Activated T-helper 2 cell treated with anti-CD3 and anti-CD28 coated beads, Interferon-gamma antibody, Interleukin-2, Interleukin-4, amounts not matched to agents 10 μg/mL and 5 μg/mL and 100 μg/mL, durations not matched to agents 14 hours and 24 hours and 36 hours (primary cell): ENCODE measurements around the gene CBFA2T2. TPM values are rescaled to one million over a fixed set of nuclear protein-coding genes. Genes with fewer than 3 reads are reported as not detected.
"Not testable (repeated sequence)": the region's sequence is repeated elsewhere in the genome, so short reads cannot be mapped to it uniquely, and the experiment has no call there.

Experiments used
- DNase-seq: peaks from one replicate; pipeline ENCODE4 v3.0.0; 2021; ENCODE audit warnings: low spot score
- H3K27ac Mint-ChIP-seq: one replicate; pipeline ENCODE4 v1.8.0; 2021; ENCODE audit warnings: mixed read lengths
- H3K27me3 Mint-ChIP-seq: one replicate; pipeline ENCODE4 v1.8.0; 2021; ENCODE audit warnings: low read depth, mixed read lengths
- H3K36me3 Mint-ChIP-seq: one replicate; pipeline ENCODE4 v1.8.0; 2021; ENCODE audit warnings: low read depth, mixed read lengths
- H3K4me1 Mint-ChIP-seq: one replicate; pipeline ENCODE4 v1.8.0; 2021; ENCODE audit warnings: low read depth, mixed read lengths
- H3K4me3 Mint-ChIP-seq: one replicate; pipeline ENCODE4 v1.8.0; 2021; ENCODE audit warnings: low read depth, mild to moderate bottlenecking, moderate library complexity, mixed read lengths
- H3K9me3 Mint-ChIP-seq: one replicate; pipeline ENCODE4 v1.8.0; 2021; ENCODE audit warnings: mixed read lengths
- intact Hi-C: fragments of 100-400 bp; cut with micrococcal nuclease; formaldehyde crosslinking; loops from one replicate; pipeline ENCODE4 v1.15.1; 2023
- total RNA-seq: library from RNA; stranded (reverse); gene quantifications from 2 replicates; pipeline ENCODE4 v1.2.3, GENCODE V29; 2022

Gene CBFA2T2
- total RNA-seq, 1 donor from 2014 or later = 14.4 TPM

DNA sequence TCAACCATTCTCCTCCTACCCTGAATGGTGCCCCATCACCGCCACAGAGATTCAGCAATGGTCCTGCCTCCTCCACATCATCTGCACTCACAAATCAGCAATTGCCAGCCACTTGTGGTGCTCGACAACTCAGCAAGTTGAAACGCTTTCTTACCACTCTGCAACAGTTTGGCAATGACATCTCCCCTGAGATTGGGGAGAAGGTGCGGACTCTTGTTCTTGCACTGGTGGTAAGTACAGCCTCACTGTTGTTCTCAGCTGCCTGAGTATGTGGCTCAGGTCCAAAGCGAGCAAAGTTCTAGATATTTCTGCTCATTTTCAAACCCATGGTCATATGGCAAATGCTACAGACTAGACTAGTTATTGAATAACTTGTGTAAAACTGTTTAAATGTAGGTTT lies 121.2 kb downstream of the CBFA2T2 start:
- intact Hi-C loops = no loop called here
- H3K36me3 Mint-ChIP-seq = peaks cover 28% of the 10 kb centered on the region
- no peaks in the 10 kb centered on the region for H3K9me3 Mint-ChIP-seq
- H3K4me1 Mint-ChIP-seq = peaks cover 5% of the 10 kb centered on the region
- H3K27ac Mint-ChIP-seq = no peak overlapping the region
- no peak overlapping the region for H3K4me3 Mint-ChIP-seq
- no peak for DNase-seq
- H3K27me3 Mint-ChIP-seq = no peaks in the 10 kb centered on the region

DNA sequence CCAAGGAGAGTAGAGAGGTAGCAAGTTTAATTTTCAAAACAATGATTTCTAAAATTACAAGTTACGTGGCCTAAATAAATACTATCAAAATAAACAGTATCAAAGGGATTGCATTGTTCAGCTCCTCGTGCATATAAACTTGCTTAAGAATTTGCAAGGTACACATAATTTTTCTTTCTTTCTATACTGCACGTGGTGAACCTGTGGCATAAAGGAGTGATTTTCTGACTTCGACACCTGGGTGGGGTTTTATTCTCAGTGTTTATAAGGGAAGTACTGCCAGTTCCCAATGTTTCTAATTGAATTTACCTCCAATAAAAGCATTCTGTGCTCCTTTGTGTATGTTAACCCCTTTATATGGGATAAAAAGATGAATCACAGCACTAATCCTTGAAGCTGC lies 122.1 kb downstream of the CBFA2T2 start:
- Mint-ChIP-seq H3K4me3 (no peak overlapping the region), H3K4me1 (peaks cover 5% of the 10 kb centered on the region), H3K36me3 (peaks cover 28% of the 10 kb centered on the region), H3K9me3 (no peaks in the 10 kb centered on the region), H3K27me3 (no peaks in the 10 kb centered on the region), H3K27ac (no peak overlapping the region)
- intact Hi-C loops = no loop called here
- no peak for DNase-seq

DNA sequence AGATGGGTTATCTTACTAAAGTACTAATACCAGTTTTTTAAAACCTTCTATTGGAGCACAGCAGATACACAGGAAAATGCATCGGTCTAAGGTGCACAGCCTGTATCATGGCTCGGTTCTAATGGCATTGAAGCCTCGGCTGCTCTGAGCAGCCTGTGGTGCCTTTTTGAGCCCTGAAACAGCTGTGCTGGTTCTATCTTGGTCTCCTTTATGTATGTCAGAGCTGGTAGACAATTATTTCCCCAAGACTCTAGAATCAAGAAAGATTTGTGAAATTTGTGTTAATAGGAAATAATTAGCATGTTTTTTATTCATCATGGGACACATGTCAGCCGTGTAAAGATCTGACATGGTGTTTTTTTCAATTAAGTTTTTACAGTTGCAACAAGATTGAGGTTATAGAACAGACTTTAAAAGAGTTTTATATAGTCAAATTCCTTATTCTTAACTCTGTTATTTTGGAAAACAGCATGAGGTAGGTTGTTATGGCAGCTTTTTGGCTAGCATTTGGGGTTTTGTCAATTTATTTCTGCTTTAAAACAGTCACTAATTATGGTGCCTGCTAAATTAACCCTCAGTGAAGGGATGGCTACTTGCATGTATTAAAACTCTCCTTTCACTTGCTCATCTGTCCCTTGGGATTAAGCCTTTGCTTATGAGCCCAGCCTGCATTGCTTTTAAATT lies 132.0 kb downstream of the CBFA2T2 start:
- Mint-ChIP-seq H3K27ac (no peak overlapping the region), H3K4me3 (no peak overlapping the region), H3K27me3 (no peaks in the 10 kb centered on the region), H3K36me3 (peaks cover 33% of the 10 kb centered on the region), H3K9me3 (no peaks in the 10 kb centered on the region), H3K4me1 (peaks cover 4% of the 10 kb centered on the region)
- intact Hi-C loops = no loop called here
- DNase-seq = no peak

DNA sequence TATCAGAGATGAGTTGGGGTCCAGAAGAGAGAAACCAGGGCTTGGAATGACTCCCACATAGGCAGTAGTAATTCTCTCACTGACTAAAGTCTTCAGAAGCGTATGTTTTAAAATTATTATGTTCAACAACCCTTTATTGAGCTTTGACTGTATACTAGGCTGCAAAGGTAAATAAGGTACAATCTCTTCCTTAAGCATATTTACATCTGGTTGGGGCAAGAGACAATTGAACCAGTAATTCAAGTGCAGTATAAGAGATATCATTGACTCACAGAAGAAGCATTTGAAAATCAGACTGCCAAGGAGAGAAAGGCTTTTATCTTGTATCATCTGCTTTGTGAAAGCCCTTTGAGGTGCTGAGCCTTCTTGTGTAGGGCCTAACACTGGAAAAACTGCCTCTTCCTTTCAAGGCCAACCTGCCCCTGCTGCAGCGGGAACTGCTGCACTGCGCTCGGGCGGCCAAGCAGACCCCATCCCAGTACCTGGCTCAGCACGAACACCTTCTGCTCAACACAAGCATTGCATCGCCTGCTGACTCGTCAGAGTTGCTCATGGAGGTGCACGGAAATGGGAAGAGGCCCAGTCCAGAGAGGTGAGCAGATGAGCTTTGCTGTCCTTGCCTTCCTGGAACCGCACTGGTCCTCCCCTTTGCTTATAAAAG lies 132.9 kb downstream of the CBFA2T2 start:
- DNase-seq = no peak
- Mint-ChIP-seq H3K27me3 (no peaks in the 10 kb centered on the region), H3K4me3 (no peak overlapping the region), H3K9me3 (no peaks in the 10 kb centered on the region), H3K36me3 (peaks cover 38% of the 10 kb centered on the region), H3K4me1 (peaks cover 4% of the 10 kb centered on the region), H3K27ac (no peak overlapping the region)
- intact Hi-C loops = no loop called here

DNA sequence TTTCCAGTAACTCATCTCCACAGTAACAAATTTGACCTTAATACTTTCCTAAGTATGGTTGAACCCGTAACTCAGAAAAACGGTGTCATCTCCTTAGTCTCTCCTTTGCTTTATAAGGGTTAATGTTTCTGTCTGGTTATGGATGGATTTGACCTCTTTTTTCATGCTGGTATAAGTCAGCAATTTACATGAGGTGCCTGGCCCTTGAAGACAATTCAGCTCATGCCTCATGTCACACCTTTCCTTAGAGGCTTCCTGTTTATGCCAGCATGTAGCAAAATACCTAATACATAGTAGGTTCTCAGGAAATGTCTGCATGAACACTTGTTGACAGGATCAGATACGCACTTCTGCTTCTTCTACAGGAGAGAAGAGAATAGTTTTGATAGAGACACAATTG lies 134.5 kb downstream of the CBFA2T2 start:
- peaks cover 51% of the 10 kb centered on the region for H3K36me3 Mint-ChIP-seq
- H3K27ac Mint-ChIP-seq = no peak overlapping the region
- DNase-seq = no peak
- no peaks in the 10 kb centered on the region for H3K9me3 Mint-ChIP-seq
- intact Hi-C loops = no loop called here
- H3K27me3 Mint-ChIP-seq = no peaks in the 10 kb centered on the region
- no peak overlapping the region for H3K4me3 Mint-ChIP-seq
- H3K4me1 Mint-ChIP-seq = peaks cover 4% of the 10 kb centered on the region

DNA sequence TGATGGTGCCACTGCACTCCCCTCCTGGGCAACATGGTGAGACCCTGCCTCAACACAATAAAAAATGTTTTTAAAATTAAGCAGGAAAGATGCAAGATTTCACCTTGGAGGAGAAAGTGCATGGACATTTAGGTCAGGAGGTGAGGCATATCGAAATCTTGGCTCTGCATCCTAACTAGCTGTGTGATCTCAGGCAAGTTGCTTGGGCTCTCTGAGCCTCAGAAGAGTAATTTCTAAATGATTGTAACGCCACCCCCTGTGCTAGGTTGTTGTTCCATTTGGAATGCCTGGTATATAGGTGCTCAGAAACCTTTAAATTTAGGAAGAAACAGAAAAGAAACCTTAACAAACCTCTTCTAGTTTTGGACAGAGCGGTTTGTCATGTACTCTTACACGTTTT lies 136.3 kb downstream of the CBFA2T2 start:
- intact Hi-C loops = no loop called here
- no peak for DNase-seq
- peaks cover 4% of the 10 kb centered on the region for H3K4me1 Mint-ChIP-seq
- peaks cover 66% of the 10 kb centered on the region for H3K36me3 Mint-ChIP-seq
- H3K9me3 Mint-ChIP-seq = no peaks in the 10 kb centered on the region
- no peaks in the 10 kb centered on the region for H3K27me3 Mint-ChIP-seq
- H3K27ac Mint-ChIP-seq = no peak overlapping the region
- H3K4me3 Mint-ChIP-seq = no peak overlapping the region

DNA sequence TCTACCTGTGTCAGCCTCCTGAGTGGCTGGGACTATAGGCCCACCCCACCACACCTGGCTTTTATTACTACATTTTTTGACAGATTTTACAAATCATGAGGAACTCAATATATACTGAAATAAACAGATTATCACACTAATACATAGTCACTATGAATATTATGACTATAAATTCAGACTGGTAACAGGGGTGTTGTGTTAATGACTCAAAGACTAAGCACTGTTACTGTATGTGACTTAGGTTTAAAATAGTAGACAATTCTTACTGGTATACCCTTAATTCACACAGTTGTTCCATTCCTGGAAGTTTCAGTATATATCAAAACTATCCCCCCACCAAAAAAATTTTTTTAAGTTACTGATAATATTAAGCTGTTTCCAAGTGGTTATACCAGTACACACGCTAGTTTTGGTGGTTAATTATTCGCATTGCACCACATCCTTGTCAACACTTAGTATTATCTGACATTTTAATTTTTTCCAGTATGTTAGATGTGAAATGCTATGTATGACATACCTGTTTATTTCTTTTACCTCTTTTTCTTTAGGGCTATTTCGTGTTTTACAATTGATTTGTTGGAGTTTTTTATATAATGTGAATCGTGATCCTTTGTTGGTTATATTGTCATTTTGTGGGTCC lies 137.8 kb downstream of the CBFA2T2 start:
- Mint-ChIP-seq H3K27ac (no peak overlapping the region), H3K4me3 (no peak overlapping the region), H3K27me3 (no peaks in the 10 kb centered on the region), H3K4me1 (peaks cover 4% of the 10 kb centered on the region), H3K9me3 (no peaks in the 10 kb centered on the region), H3K36me3 (peaks cover 64% of the 10 kb centered on the region)
- no peak for DNase-seq
- intact Hi-C loops = no loop called here

DNA sequence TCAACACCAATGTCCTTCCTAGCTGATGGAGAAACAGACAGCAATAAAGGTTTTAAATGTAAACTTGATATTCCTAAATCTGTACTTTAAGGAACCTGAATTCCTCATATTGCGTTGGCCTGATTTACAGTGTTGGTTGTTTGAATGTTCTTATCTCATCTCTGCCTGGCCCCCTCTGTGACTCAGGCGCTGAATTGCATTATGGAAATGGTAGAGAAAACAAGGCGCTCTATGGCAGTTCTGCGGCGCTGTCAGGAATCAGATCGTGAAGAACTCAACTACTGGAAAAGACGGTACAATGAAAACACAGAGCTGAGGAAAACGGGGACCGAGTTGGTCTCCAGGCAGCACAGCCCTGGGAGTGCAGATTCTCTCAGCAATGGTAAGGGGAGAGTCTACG lies 139.6 kb downstream of the CBFA2T2 start:
- no peaks in the 10 kb centered on the region for H3K9me3 Mint-ChIP-seq
- peaks cover 58% of the 10 kb centered on the region for H3K36me3 Mint-ChIP-seq
- no peak overlapping the region for H3K27ac Mint-ChIP-seq
- H3K4me1 Mint-ChIP-seq = peaks cover 5% of the 10 kb centered on the region
- DNase-seq = no peak
- intact Hi-C loops = no loop called here
- no peak overlapping the region for H3K4me3 Mint-ChIP-seq
- no peaks in the 10 kb centered on the region for H3K27me3 Mint-ChIP-seq

DNA sequence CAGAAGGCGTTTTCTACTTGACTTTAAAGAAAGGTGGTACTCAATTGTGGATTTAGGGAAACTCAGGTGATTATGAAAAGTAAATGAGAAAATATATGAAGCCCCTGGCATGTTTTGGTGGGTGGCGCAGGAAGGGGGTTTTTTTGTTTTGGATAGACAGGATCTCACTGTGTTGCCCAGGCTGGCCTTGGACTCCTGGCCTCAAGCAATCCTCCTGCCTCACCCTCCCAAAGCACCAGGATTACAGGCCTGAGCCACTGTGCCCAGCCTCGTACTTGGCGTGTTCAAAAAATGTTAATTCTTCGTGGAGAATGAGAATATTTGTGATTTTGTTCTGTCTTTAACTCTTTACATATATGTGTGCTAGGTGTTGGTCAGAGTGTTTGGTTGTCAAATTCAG lies 140.1 kb downstream of the CBFA2T2 start:
- intact Hi-C loops = no loop called here
- no peaks in the 10 kb centered on the region for H3K27me3 Mint-ChIP-seq
- H3K36me3 Mint-ChIP-seq = peaks cover 58% of the 10 kb centered on the region
- no peak overlapping the region for H3K4me3 Mint-ChIP-seq
- no peak for DNase-seq
- H3K4me1 Mint-ChIP-seq = peaks cover 5% of the 10 kb centered on the region
- H3K9me3 Mint-ChIP-seq = no peaks in the 10 kb centered on the region
- no peak overlapping the region for H3K27ac Mint-ChIP-seq

DNA sequence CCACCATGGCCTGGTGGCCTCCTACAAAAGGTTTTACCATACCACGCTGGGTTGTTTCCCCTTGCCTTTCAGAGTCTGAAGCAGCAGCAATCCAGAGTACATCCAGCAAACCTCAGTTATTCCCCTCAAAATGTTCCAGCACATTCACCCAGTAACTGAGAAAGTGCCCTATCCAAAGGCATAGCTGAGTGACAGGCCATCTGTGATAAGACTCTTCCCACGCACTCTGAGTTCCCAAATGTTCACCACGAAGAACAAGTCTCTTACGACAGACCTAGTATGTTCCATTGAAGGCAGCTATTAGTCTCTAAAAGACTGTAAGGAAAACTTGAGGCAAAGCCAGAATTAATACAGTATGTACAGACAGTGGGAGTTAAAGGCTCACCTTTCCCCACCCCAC lies 140.6 kb downstream of the CBFA2T2 start:
- Mint-ChIP-seq H3K4me1 (peaks cover 5% of the 10 kb centered on the region), H3K4me3 (no peak overlapping the region), H3K27me3 (no peaks in the 10 kb centered on the region), H3K9me3 (no peaks in the 10 kb centered on the region), H3K27ac (no peak overlapping the region), H3K36me3 (peaks cover 55% of the 10 kb centered on the region)
- DNase-seq = no peak
- intact Hi-C loops = no loop called here

DNA sequence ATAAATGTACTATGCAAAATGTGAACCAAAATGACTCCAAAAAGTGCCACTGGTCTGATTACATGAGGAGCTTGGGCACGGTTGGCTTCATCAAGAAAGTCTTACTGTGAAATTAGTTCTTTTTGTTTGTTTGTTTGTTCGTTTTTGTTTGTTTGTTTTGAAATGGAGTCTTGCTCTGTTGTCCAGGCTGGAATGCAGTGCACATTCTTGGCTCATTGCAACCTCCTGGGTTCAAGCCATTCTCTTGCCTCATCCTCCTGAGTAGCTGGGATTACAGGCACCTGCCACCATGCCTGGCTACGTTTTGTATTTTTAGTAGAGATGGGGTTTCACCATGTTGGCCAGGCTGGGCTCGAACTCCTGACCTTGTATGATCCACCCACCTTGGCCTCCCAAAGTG lies 142.0 kb downstream of the CBFA2T2 start:
- H3K9me3 Mint-ChIP-seq, H3K27me3 Mint-ChIP-seq, H3K27ac Mint-ChIP-seq, intact Hi-C loops, H3K4me3 Mint-ChIP-seq, DNase-seq, H3K4me1 Mint-ChIP-seq: not testable (repeated sequence)
- H3K36me3 Mint-ChIP-seq = peaks cover 49% of the 10 kb centered on the region

DNA sequence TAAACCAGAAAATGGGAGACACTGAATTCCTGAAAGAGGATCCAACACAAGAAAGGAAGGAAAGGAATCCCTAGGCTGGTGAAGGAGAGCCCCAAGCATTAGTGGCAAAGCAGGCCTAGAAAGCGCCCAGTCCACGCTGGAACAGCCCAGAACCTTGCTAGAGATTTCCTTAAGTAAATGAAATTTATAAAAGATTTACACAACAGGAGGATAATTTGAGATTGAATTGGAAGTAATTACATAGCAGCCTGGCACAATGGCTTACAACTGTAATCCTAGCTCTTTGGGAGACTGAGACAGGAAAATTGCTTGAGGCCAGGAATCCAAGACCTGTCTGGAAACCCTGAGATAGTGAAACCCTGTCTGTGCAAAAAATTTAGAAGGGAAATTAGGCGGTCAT lies 145.4 kb downstream of the CBFA2T2 start:
- H3K9me3 Mint-ChIP-seq = no peaks in the 10 kb centered on the region
- peaks cover 40% of the 10 kb centered on the region for H3K36me3 Mint-ChIP-seq
- no peak overlapping the region for H3K27ac Mint-ChIP-seq
- DNase-seq = no peak
- peaks cover 5% of the 10 kb centered on the region for H3K4me1 Mint-ChIP-seq
- intact Hi-C loops = no loop called here
- H3K27me3 Mint-ChIP-seq = no peaks in the 10 kb centered on the region
- H3K4me3 Mint-ChIP-seq = no peak overlapping the region

DNA sequence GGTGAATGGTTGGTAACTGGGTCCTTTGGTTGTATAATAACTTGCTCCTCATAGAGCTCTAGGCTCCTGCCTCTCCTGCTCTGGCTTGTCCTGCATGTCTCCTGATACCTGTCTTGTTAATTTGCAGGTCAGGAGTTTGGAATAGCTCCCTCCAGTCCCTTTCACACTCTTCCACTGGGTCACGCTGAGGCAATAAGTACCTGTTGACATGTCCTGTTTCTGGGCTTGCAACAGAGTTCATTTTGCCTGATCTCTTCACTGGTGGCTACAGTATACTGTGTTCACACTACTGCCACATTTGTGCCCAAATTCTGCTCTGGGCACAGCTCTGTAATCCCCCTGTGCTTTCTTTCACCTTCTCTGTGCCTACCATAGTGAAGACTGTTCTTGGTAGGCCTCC lies 146.9 kb downstream of the CBFA2T2 start:
- Mint-ChIP-seq H3K27ac (no peak overlapping the region), H3K9me3 (no peaks in the 10 kb centered on the region), H3K4me1 (peaks cover 5% of the 10 kb centered on the region)

More for the DNA sequence above, 146.9 kb downstream of the CBFA2T2 start:
- intact Hi-C loops = no loop called here
- H3K36me3 Mint-ChIP-seq = peaks cover 42% of the 10 kb centered on the region
- H3K4me3 Mint-ChIP-seq = no peak overlapping the region
- H3K27me3 Mint-ChIP-seq = no peaks in the 10 kb centered on the region
- no peak for DNase-seq
